ENCODE data around the gene MRPL38. TPM values are rescaled to one million over a fixed set of nuclear protein-coding genes. Genes with fewer than 3 reads are reported as not detected.

The MRPL38 gene
- total RNA-seq, 8 experiments from 2014 or later: 31.1 to 77.0 (median 47.0) TPM

GRCh38 chr17:75849279-75849646 is 55.4 kb downstream of the MRPL38 start:
- in situ Hi-C loops (cut with MboI; ENCODE audit: low pct_unique_long_range_greater_than_20kb in 2 of 9, low sequenced_read_pairs in 9 of 9, unreplicated experiment in 9 of 9): no loop called here
- no peak for ATAC-seq (replicated peaks in 6 of 8)
- H3K4me1 ChIP-seq (replicated peaks in 1 of 2): peaks cover 33 to 37% of the 10 kb centered on the region in 2 donors
- H3K27ac ChIP-seq: no peak overlapping the region
- no peak overlapping the region for H3K4me3 ChIP-seq
- WGBS, 10 experiments: 80 to 100% (median 97%) methylated on average over 1 to 10 of the region's 11 CpGs; no CpG with 5 or more reads in 3 of the 10 experiments

Other genes with a start within 250 kb of the MRPL38 start
- gene RECQL5, start 237.7 kb downstream of the MRPL38 start, total RNA-seq: 10 to 100 TPM; 12.6 to 58.3 (median 22.8) TPM
- gene SAP30BP, start 237.5 kb downstream of the MRPL38 start, total RNA-seq: 100 to 1,000 TPM in 1 of 8 experiments, 10 to 100 TPM in 7; 52.5 to 106 (median 75.2) TPM
- 10 to 100 TPM in 1 of 8 experiments, 1 to 10 TPM in 4, under 1 TPM in 3; 0.46 to 40.8 (median 2.0) TPM for gene ITGB4, start 183.4 kb downstream of the MRPL38 start, total RNA-seq
- gene GALK1, start 139.7 kb downstream of the MRPL38 start, total RNA-seq: 10 to 100 TPM; 10.0 to 32.7 (median 16.4) TPM
- gene UNK, start 120.1 kb downstream of the MRPL38 start, total RNA-seq: 10 to 100 TPM; 14.6 to 38.2 (median 20.0) TPM
- gene UNC13D, start 60.5 kb downstream of the MRPL38 start, total RNA-seq: 1 to 10 TPM in 7 of 8 experiments, under 1 TPM in 1; 0.87 to 9.1 (median 2.7) TPM
- 10 to 100 TPM; 51.3 to 86.5 (median 60.1) TPM for gene WBP2, start 49.5 kb downstream of the MRPL38 start, total RNA-seq
- 10 to 100 TPM in 2 of 8 experiments, 1 to 10 TPM in 5, under 1 TPM in 1; 0.67 to 15.1 (median 4.8) TPM for gene TRIM47, start 26.3 kb downstream of the MRPL38 start, total RNA-seq
- gene TRIM65, start 7.9 kb downstream of the MRPL38 start, total RNA-seq: 10 to 100 TPM in 7 of 8 experiments, 1 to 10 TPM in 1; 8.7 to 22.5 (median 13.4) TPM
- 10 to 100 TPM in 3 of 8 experiments, 1 to 10 TPM in 5; 4.8 to 14.7 (median 7.6) TPM for gene FBF1, start 36.2 kb upstream of the MRPL38 start, total RNA-seq
- gene ACOX1, start 74.3 kb upstream of the MRPL38 start, total RNA-seq: 100 to 1,000 TPM in 1 of 8 experiments, 10 to 100 TPM in 7; 14.6 to 106 (median 32.4) TPM
- 10 to 100 TPM in 6 of 8 experiments, 1 to 10 TPM in 2; 7.8 to 29.8 (median 15.4) TPM for gene TEN1, start 74.4 kb upstream of the MRPL38 start, total RNA-seq
- gene CDK3, start 96.0 kb upstream of the MRPL38 start, total RNA-seq: 10 to 100 TPM in 1 of 8 experiments, 1 to 10 TPM in 7; 3.5 to 11.0 (median 6.2) TPM
- 1 to 10 TPM in 1 of 8 experiments, under 1 TPM in 6, not detected in 1; 0.05 to 1.0 (median 0.59) TPM for gene EVPL, start 122.4 kb upstream of the MRPL38 start, total RNA-seq
- 10 to 100 TPM; 21.2 to 70.9 (median 36.4) TPM for gene SRP68, start 167.6 kb upstream of the MRPL38 start, total RNA-seq
- under 1 TPM in 6 of 8 experiments, not detected in 2; 0.11 to 0.81 (median 0.46) TPM for gene GALR2, start 169.9 kb upstream of the MRPL38 start, total RNA-seq
- 10 to 100 TPM; 13.1 to 37.3 (median 20.9) TPM for gene ZACN, start 174.3 kb upstream of the MRPL38 start, total RNA-seq
- gene EXOC7, start 198.9 kb upstream of the MRPL38 start, total RNA-seq: 100 to 1,000 TPM in 1 of 8 experiments, 10 to 100 TPM in 7; 39.6 to 105 (median 64.7) TPM
- gene FOXJ1, start 236.4 kb upstream of the MRPL38 start, total RNA-seq: 10 to 100 TPM in 1 of 8 experiments, 1 to 10 TPM in 4, under 1 TPM in 3; 0.41 to 83.2 (median 3.0) TPM

All from motor neuron (in vitro differentiated cells).